ENCODE data around the gene VEZF1.

DNA sequence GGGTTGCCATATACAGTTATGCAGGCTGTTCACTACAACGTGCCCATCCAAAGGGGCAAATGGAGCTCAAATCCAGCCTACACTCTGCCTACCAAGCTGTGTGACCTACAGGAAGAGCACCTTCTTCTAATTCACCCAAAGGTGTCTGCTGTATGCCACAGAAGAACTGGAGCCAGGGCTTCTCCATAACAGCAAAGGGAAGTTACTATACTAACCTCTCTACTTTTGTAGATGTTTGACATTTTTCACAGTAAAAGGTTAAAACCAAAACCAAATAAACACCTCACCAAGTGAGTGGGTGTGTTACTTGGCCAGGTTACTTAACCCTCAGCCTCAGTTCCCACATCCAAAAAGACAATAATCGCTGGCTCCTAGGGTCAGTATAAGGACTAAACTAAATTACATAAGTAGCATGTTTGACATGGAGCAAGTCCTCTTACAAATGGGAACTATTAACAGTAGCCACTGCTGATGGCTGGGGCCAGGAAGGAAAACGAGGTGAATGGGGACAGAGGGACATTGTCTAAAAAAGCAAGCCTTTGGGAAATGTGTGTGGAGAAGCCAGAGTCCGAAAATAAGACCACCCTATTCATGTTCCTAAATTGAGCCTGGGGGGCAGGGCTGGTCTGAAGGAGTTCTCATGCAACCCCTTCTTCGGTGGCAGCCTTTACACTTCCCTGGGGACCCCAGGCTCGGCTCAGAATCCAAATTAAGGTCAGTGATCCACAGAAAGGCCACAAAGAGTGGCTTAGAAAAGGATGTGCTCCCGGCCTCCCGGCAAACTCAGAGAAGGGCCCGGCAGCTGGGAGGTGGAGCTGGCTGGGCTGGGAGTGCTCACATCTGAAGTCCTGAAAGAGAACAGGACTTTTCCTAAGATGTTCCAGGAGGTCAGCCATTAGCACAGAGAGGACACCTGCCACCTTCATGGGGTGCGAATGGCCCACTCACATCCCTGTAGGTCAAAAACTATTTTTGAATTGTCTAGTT, 46.4 kb downstream of the VEZF1 start:
- TF ChIP-seq EZH2 (IDR thresholded peaks at IDR 0.05; ENCODE audit: low read depth, low read length, severe bottlenecking) (no peak), POLR2A (IDR thresholded peaks at IDR 0.05; ENCODE audit: control extremely low read depth in 1 of 2, low read depth in 2 of 2, low read length in 2 of 2) (no peak)
- TF ChIP-seq, protein P1, sequence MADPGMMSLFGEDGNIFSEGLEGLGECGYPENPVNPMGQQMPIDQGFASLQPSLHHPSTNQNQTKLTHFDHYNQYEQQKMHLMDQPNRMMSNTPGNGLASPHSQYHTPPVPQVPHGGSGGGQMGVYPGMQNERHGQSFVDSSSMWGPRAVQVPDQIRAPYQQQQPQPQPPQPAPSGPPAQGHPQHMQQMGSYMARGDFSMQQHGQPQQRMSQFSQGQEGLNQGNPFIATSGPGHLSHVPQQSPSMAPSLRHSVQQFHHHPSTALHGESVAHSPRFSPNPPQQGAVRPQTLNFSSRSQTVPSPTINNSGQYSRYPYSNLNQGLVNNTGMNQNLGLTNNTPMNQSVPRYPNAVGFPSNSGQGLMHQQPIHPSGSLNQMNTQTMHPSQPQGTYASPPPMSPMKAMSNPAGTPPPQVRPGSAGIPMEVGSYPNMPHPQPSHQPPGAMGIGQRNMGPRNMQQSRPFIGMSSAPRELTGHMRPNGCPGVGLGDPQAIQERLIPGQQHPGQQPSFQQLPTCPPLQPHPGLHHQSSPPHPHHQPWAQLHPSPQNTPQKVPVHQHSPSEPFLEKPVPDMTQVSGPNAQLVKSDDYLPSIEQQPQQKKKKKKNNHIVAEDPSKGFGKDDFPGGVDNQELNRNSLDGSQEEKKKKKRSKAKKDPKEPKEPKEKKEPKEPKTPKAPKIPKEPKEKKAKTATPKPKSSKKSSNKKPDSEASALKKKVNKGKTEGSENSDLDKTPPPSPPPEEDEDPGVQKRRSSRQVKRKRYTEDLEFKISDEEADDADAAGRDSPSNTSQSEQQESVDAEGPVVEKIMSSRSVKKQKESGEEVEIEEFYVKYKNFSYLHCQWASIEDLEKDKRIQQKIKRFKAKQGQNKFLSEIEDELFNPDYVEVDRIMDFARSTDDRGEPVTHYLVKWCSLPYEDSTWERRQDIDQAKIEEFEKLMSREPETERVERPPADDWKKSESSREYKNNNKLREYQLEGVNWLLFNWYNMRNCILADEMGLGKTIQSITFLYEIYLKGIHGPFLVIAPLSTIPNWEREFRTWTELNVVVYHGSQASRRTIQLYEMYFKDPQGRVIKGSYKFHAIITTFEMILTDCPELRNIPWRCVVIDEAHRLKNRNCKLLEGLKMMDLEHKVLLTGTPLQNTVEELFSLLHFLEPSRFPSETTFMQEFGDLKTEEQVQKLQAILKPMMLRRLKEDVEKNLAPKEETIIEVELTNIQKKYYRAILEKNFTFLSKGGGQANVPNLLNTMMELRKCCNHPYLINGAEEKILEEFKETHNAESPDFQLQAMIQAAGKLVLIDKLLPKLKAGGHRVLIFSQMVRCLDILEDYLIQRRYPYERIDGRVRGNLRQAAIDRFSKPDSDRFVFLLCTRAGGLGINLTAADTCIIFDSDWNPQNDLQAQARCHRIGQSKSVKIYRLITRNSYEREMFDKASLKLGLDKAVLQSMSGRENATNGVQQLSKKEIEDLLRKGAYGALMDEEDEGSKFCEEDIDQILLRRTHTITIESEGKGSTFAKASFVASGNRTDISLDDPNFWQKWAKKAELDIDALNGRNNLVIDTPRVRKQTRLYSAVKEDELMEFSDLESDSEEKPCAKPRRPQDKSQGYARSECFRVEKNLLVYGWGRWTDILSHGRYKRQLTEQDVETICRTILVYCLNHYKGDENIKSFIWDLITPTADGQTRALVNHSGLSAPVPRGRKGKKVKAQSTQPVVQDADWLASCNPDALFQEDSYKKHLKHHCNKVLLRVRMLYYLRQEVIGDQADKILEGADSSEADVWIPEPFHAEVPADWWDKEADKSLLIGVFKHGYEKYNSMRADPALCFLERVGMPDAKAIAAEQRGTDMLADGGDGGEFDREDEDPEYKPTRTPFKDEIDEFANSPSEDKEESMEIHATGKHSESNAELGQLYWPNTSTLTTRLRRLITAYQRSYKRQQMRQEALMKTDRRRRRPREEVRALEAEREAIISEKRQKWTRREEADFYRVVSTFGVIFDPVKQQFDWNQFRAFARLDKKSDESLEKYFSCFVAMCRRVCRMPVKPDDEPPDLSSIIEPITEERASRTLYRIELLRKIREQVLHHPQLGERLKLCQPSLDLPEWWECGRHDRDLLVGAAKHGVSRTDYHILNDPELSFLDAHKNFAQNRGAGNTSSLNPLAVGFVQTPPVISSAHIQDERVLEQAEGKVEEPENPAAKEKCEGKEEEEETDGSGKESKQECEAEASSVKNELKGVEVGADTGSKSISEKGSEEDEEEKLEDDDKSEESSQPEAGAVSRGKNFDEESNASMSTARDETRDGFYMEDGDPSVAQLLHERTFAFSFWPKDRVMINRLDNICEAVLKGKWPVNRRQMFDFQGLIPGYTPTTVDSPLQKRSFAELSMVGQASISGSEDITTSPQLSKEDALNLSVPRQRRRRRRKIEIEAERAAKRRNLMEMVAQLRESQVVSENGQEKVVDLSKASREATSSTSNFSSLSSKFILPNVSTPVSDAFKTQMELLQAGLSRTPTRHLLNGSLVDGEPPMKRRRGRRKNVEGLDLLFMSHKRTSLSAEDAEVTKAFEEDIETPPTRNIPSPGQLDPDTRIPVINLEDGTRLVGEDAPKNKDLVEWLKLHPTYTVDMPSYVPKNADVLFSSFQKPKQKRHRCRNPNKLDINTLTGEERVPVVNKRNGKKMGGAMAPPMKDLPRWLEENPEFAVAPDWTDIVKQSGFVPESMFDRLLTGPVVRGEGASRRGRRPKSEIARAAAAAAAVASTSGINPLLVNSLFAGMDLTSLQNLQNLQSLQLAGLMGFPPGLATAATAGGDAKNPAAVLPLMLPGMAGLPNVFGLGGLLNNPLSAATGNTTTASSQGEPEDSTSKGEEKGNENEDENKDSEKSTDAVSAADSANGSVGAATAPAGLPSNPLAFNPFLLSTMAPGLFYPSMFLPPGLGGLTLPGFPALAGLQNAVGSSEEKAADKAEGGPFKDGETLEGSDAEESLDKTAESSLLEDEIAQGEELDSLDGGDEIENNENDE (IDR thresholded peaks at IDR 0.05; ENCODE audit: insufficient replicate concordance, low read length) = no peak

Measured in H1 (cell line).